Activated CD4-positive, alpha-beta T cell treated with anti-CD3 and anti-CD28 coated beads, Interleukin-2, amount 50 U/mL, for 16 hours (primary cell): ENCODE data around the gene MYO5A.

Source experiments
- DNase-seq: peaks from one replicate; pipeline ENCODE4 v3.0.0-alpha.2; 2020

The MYO5A gene

GRCh38 chr15:52359722-52360121 lies 169.0 kb downstream of the MYO5A start:
- no peak for DNase-seq

GRCh38 chr15:52357949-52358348 lies 170.7 kb downstream of the MYO5A start:
- no peak for DNase-seq

GRCh38 chr15:52352086-52352485 lies 176.6 kb downstream of the MYO5A start:
- DNase-seq = no peak

- DNase-seq = no peak
These were observed 177.3 kb downstream of the MYO5A start for GRCh38 chr15:52351206-52351908.

GRCh38 chr15:52350423-52350822 lies 178.3 kb downstream of the MYO5A start:
- no peak for DNase-seq

- no peak for DNase-seq
These were observed 179.5 kb downstream of the MYO5A start for GRCh38 chr15:52349052-52349700.

GRCh38 chr15:52348056-52348745 lies 180.5 kb downstream of the MYO5A start:
- DNase-seq = no peak

GRCh38 chr15:52344592-52344991 lies 184.1 kb downstream of the MYO5A start:
- DNase-seq = no peak

- DNase-seq = no peak
These were observed 184.8 kb downstream of the MYO5A start for GRCh38 chr15:52343831-52344230.

- no peak for DNase-seq
These were observed 188.6 kb downstream of the MYO5A start for GRCh38 chr15:52340093-52340492.

GRCh38 chr15:52338891-52339290 lies 189.8 kb downstream of the MYO5A start:
- DNase-seq = no peak

GRCh38 chr15:52338058-52338457 lies 190.6 kb downstream of the MYO5A start:
- DNase-seq = no peak

GRCh38 chr15:52337198-52337853 lies 191.4 kb downstream of the MYO5A start:
- DNase-seq = no peak

GRCh38 chr15:52336529-52336928 lies 192.2 kb downstream of the MYO5A start:
- DNase-seq = no peak

GRCh38 chr15:52334491-52335160 lies 194.1 kb downstream of the MYO5A start:
- no peak for DNase-seq

- peak; percentile 91 for DNase-seq
These were observed 197.0 kb downstream of the MYO5A start for GRCh38 chr15:52331490-52332240.

GRCh38 chr15:52329987-52330386 lies 198.7 kb downstream of the MYO5A start:
- DNase-seq = peak; percentile 52

- DNase-seq = no peak
These were observed 199.5 kb downstream of the MYO5A start for GRCh38 chr15:52329150-52329549.

- no peak for DNase-seq
These were observed 200.0 kb downstream of the MYO5A start for GRCh38 chr15:52328680-52329079.

GRCh38 chr15:52326756-52327155 lies 201.9 kb downstream of the MYO5A start:
- DNase-seq = no peak

GRCh38 chr15:52324109-52324508 lies 204.6 kb downstream of the MYO5A start:
- no peak for DNase-seq
